Gastrocnemius medialis (tissue), 4 donors: ENCODE results near the gene OR10A4.

ENCODE experiments used
- CTCF ChIP-seq, 5 experiments: fragments of 450-650 bp in 3 of 5; fragments of 200-600 bp in 2 of 5; sonication (generic) in 2 of 5; IDR thresholded peaks in 4 of 5; conservative IDR thresholded peaks in 1 of 5; 1 replicate in 4 of 5; 2 replicates in 1 of 5; pipeline ENCODE4 v1.5.1; 2016 to 2019; ENCODE audit warnings: antibody characterized with exemption in 5 of 5, mild to moderate bottlenecking in 3 of 5, moderate library complexity in 3 of 5
- POLR2A ChIP-seq, 2 donors: fragments of 450-650 bp; IDR thresholded peaks; one replicate each; pipeline ENCODE4 v1.6.1; 2017; ENCODE audit warnings: antibody characterized with exemption in 2 of 2, mild to moderate bottlenecking in 2 of 2, moderate library complexity in 2 of 2

- TF ChIP-seq CTCF (IDR thresholded peaks at IDR 0.05 in 4 of 5, conservative IDR thresholded peaks at IDR 0.05 in 1 of 5) (no peak), POLR2A (IDR thresholded peaks at IDR 0.05) (no peak)
Observed at GRCh38 chr11:6862961-6863360, 13.5 kb upstream of the OR10A4 start, which contains the start of gene OR10A2.
